Germinal center (tissue), 1 donor: ENCODE results near the gene KCNH1.
A peak's percentile ranks its signal among the peaks of the same experiment; 100 is the strongest.

Experiments used
- DNase-seq: peaks from one replicate; pipeline ENCODE4 v3.0.0; 2012; ENCODE audit warnings: mixed read lengths, low spot score

KCNH1 gene

DNA sequence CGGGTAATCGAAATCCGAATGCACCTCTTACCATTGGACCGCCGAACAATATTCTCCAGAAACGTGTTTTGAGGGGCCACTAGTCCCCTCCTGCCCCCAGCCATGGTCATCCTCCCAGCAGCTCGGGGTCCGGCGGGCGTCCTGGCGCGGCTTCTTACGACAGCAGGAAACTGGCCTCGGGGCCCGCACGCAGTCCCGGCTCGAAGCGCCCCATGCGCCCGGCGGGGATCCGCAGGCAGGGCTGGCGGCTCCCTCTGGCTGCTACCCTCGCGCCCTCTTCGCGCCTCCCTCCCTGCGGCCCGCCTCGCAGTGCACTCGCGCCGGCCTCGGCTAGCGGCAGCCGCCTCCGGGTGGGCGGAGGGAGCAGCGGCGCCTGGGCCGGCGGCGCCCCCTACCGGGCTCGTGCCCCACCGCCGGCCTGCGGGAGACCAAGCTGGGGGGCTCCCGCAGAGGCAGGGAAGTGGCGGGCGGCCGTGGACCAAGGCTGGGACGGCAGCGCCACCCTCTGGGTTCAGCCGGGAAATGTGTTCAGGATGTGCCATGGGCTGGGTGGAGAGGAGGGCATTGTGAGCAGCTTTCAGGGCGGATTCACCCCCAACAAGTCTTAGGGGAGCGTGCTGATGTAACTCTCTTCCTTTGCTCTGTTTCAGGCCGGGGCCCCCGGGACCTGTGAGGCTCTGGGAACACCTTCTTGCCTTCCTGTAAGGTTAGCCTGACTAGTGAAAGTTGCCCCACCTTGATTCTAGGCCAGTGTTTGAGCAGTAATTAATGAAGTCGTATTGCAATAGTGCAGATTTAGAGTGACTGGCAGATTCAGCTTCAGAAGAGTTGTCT lies at the start of gene KCNH1:
TSS of gene KCNH1 (minus strand) at position 313 of the 834 bp plus-strand sequence. CDS start at position 110, 203 bp downstream.
- peak; percentile 83 for DNase-seq

- DNase-seq: no peak
Measured at GRCh38 chr1:211182746-211183145, 48.8 kb upstream of the KCNH1 start.

GRCh38 chr1:211174375-211174774 lies 40.4 kb upstream of the KCNH1 start:
- DNase-seq: no peak

- no peak for DNase-seq
Measured at GRCh38 chr1:211172657-211173056, 38.7 kb upstream of the KCNH1 start.

DNA sequence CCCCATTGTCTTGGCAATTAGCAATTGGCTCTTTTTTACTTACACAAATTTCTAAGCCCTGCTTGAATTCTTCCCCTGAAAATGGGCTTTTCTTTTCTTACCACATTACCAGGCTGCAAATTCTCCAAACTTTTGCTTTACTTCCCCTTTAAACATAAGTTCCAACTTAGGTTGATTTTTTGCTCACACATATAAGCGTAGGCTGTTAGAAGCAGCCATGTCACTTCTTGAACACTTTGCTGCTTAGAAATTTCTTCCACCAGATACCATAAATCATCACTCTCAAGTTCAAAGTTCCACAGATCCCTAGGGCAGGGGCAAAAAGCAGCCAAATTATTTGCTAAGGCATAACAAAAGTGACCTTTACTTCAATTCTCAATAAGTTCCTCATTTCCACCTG lies 35.4 kb upstream of the KCNH1 start:
- no peak for DNase-seq

- no peak for DNase-seq
Measured at GRCh38 chr1:211158866-211159265, 24.9 kb upstream of the KCNH1 start.

GRCh38 chr1:211155040-211155439 lies 21.1 kb upstream of the KCNH1 start:
- DNase-seq: no peak

- no peak for DNase-seq
Measured at GRCh38 chr1:211153932-211154331, 20.0 kb upstream of the KCNH1 start.

GRCh38 chr1:211148366-211148765 lies 14.4 kb upstream of the KCNH1 start:
- no peak for DNase-seq

- DNase-seq: no peak
Measured at GRCh38 chr1:211145944-211146343, 12.0 kb upstream of the KCNH1 start.

DNA sequence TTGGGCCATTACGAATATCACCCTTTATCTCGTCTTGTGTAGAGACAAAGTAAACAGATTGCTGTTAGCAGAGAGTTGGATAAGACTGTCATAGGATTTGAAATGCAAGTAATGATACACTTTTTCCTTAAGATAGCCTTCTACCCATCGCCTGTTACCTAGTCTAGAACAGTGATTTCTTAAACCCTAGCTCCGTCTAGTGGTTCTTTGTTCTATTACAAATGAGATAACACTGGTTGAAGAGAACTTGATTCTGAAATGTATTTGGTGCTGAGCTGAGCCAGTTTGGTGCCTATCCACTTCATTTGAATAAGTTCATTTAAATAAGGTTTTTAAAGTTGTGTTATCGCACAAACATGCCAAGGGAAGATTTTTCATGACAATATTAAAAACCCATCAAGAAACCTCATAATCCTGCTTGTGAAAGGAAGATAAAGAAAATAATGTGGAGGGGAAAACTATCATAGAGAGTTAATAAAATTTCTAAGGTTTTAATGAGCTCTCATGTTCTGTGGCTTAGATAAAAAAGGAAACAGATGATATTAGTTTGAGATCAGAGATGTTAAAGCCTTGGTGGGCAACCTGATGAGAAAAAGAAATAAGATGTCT lies 1.5 kb upstream of the KCNH1 start:
- DNase-seq: no peak

GRCh38 chr1:211133393-211133835 lies 534 bp downstream of the KCNH1 start:
- DNase-seq: peak; percentile 5

GRCh38 chr1:211132721-211133392 lies 1.1 kb downstream of the KCNH1 start:
- no peak for DNase-seq

- no peak for DNase-seq
Measured at GRCh38 chr1:211129776-211130175, 4.2 kb downstream of the KCNH1 start.

DNA sequence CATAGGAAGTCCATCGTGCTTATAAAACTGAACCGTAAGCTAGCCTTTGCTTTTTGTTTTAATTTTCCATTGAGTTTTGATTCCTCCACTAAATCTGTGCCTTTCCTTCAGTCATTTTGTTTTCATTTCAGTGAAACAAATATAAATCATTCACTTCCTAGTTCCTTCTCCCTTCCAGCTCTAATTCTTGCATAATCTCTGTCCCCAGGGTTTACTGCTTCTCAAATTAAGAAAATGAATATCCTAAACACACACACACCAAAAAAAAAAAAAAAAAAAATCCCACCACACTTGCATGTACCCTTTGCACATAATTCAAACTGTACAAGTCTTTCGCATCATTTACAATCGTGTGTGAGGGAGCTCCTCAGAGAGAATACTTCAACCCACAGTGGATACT lies 6.8 kb downstream of the KCNH1 start:
- no peak for DNase-seq

DNA sequence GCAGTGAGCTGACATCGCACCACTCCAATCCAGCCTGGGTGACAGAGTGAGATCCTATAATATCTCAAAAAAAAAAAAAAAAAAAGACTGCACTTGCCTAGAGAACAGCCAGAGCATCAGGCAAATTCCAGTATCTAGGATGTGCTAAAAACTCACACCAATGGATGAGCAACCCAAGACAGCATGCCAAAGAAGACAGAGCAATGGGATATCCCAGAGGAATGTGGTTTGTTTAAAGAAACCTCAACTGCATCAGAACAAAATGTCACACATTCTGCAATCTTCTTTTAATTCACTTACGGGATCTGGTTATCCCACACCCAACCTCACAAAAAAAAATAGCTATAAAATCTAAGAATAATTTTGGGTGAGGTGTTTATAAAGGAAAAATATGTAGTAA lies 7.3 kb downstream of the KCNH1 start:
- DNase-seq: no peak

- DNase-seq: no peak
Measured at GRCh38 chr1:211118407-211119102, 15.4 kb downstream of the KCNH1 start.

GRCh38 chr1:211114446-211114845 lies 19.5 kb downstream of the KCNH1 start:
- DNase-seq: no peak

GRCh38 chr1:211113566-211113965 lies 20.4 kb downstream of the KCNH1 start:
- DNase-seq: no peak

- no peak for DNase-seq
Measured at GRCh38 chr1:211111351-211111750, 22.6 kb downstream of the KCNH1 start.

DNA sequence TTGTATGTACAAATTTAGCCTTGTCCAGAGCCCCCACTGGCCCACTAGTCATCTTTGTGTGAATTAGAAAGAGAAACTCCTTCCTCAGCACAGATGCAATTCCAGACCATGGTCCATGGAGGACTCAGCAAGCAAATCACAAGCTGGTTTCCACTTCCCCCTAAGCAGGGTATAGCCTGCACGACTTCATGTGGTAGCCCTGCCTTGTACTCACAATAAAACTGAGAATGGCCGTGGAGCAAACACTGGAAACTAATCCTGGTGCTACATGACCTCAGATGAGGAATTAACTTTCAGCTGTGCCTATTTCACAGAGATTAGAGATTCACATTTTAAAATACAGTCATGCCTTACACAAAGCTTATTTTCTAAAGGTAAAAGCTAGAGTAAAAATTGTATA lies 32.5 kb downstream of the KCNH1 start:
- DNase-seq: no peak

DNA sequence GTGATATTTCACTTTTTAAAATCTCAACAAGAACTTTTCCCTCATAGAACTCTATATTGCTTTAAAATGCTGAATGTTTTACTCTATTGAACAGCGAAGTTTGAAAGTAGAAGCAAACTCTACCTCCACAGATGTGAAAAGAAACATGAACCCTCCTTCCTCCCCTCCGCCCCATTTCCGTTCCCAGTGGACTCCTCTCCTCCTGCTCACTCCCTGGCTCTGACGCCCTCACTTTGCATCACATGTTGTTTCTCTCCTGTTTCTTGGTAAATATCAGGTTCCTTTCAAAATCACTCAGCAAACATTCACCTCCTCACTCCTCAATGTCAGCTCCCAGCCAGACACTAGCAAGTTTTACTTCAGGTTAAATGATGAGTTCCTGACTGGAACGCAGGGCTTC lies 34.6 kb downstream of the KCNH1 start:
- DNase-seq: no peak
